HL-60 (cell line): ENCODE data around the gene TICAM2.

Experiments used
- CTCF ChIP-seq: IDR thresholded peaks from one replicate; pipeline ENCODE4 v1.5.1; 2011; ENCODE audit warnings: low read length, control low read depth, inconsistent platforms; ENCODE audit not compliant: insufficient read depth
- GABPA ChIP-seq: IDR thresholded peaks from 2 replicates; pipeline ENCODE4 v1.6.1; 2012; ENCODE audit warnings: low read depth
- POLR2AphosphoS5 ChIP-seq: IDR thresholded peaks from 2 replicates; pipeline ENCODE4 v1.6.1; 2012; ENCODE audit warnings: low read depth
- SPI1 ChIP-seq: IDR thresholded peaks from 2 replicates; pipeline ENCODE4 v1.6.1; 2012; ENCODE audit warnings: low read depth, mild to moderate bottlenecking, borderline replicate concordance

DNA sequence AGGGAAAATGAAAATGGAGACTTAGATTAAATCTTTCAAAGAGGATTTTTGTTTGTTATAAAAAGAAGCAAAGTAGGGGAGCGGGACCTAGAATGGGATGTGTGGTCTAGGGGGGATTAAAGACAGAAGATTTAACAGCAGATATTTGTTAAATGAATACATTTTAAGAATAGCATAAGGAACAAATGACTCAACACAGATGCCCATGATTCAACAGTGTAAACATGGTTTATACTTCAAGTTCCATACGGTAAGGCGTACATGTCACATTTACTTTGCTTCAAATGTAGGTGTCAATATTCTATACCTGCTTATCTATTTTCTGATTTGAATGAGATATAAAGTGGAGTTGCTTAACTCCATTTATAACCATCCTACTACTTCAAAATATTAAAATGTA lies 1.5 kb downstream of the TICAM2 start:
- TF ChIP-seq CTCF (no peak), POLR2AphosphoS5 (no peak), GABPA (no peak), SPI1 (no peak)
